Activated CD4-positive, alpha-beta T cell treated with anti-CD3 and anti-CD28 coated beads, Interleukin-2, amount 50 U/mL, for 24 hours (primary cell): Measurements from ENCODE around the gene MCOLN2.
"Not testable (repeated sequence)": the region's sequence is repeated elsewhere in the genome, so short reads cannot be mapped to it uniquely, and the experiment has no call there.

ENCODE experiments used
- DNase-seq, 2 donors: peaks; one replicate each; pipeline ENCODE4 v3.0.0-alpha.2; 2020; ENCODE audit warnings: low read depth in 1 of 2, low spot score in 1 of 2

MCOLN2 gene

GRCh38 chr1:84986561-84986960 is 10.4 kb downstream of the MCOLN2 start:
- not testable (repeated sequence) for DNase-seq

GRCh38 chr1:84985365-84985764 is 11.5 kb downstream of the MCOLN2 start:
- no peak for DNase-seq

DNA sequence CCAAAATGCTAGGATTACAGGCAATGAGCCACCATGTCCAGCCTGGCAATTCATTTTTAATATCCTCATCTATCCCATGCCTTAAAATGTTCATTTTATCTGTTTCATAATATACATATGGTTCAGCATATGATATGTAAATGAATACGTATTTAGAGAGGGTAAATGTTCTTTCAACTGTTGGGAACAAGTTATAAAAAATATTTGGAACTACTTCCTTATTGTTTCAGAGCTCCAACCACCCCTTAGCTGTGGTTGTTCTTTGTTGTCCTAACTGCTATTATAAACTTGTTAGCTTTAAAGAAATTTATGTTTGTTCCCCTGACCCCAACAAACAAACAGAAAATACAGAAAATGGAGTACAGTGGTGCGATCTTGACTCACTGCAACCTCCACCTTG is 14.5 kb downstream of the MCOLN2 start:
- DNase-seq: no peak

- no peak for DNase-seq
Measured at GRCh38 chr1:84975035-84975434, 21.9 kb downstream of the MCOLN2 start.

DNA sequence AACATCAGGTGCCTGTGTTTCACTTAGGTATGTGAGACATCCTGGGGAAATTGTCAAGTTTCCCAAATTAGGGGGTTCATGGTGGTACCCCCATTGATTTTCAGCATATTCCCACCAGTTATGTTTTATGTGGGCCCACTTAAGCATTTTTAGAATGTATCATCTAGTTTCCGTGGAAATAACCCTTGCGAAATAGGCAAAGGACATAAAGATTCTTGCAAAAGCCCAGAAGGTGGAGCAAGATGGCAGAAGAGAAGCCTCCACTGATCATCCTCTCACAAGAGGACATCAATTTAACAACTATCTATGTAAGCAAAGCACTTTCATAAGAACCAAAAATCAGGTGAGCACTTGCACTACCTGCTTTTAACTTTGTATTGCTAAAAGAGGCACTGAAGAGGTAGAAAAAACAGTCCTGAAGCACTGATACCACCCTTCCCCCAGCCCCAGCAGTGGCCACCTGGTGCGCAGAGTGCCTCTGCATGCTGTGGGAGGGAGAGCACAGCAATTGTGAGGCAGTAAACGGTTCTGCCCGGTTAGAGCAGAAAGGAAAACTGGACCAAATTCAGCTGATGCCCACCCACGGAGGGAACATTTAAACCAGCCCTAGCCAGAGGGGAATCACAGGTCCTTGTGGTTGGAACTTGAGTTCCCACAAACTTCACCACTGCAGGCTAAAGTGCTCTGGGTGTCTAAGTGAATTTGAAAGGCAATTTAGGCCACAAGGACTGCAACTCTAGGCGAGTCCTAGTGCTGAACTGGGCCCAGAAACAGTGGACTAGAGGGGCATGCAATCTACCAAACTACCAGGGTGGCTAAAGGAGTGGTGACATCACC is 23.2 kb downstream of the MCOLN2 start:
- no peak for DNase-seq

GRCh38 chr1:84972377-84972987 is 24.4 kb downstream of the MCOLN2 start:
- DNase-seq: no peak

DNA sequence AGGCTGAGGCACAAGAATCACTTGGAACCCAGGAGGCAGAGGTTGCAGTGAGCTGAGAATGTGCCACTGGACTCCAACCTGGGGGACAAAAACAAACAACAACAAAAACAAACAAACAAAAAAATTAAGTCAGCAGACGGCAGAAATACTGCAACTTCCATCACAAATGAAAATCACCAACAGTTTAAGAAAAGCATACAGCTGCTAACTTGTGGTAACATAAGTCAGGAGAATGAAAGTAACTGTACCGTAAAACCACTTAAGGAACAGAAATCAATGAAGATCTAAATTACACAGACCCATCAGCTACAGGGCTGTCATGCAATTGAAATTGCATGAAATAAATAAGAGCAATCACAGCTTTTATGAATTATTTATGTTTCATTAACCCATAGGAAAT is 25.0 kb downstream of the MCOLN2 start:
- DNase-seq: no peak

DNA sequence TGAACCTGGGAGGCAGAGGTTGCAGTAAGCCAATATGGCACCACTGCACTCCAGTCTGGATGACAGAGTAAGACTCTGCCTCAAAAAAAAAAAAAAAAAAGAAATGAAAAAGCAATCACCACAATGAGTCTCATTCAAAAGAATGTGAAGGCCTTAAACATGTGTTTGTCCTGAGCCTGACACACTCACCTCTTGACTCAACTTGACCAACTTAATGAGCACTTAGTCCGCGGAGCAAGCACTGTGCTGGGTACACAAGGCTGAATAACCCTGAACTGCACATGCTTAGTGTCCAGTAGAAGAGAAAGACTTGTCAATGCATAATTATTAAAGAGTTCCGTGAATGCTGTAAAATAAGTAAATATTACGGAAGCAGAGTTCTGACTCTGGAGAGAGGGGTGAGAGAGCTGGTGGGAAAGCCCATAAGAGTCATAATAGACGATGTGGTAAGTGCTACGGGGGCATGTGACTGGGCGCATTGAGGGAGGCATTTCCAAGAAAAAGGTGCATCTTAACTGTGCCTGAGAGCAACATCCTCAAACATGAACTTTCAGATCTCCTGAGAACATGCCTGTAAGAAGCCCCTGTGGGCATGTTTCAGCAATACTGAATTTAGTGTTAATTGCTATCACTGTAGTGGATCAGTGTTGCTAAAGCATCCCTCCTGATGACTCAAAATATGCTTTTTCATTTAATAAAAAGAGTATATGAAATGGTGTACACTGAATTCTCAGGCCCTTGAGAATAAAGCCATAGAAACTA is 27.2 kb downstream of the MCOLN2 start:
- DNase-seq: no peak

- no peak for DNase-seq
Measured at GRCh38 chr1:84968865-84969264, 28.0 kb downstream of the MCOLN2 start.

GRCh38 chr1:84968101-84968500 is 28.8 kb downstream of the MCOLN2 start:
- DNase-seq: no peak

DNA sequence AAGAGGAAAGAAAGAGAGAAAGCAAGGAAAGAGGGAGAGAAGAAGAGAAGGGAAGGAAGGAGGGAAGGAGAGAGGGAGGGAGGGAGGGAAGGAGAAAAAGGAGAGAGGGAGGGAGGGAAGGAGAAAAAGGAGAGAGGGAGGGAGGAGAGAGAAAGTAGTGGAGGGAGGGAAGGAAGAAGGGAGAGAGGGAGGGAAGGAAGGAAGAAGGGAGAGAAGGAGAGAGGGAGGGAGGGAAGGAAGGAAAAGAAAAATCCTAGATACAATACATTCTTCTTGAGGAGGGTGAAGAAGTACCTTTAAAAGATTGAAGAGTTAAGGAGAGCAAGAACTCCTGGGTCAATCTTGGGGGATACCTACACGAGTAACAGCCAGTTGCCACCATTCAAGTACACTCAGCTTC is 29.2 kb downstream of the MCOLN2 start:
- DNase-seq: no peak

GRCh38 chr1:84963021-84963420 is 33.9 kb downstream of the MCOLN2 start:
- no peak for DNase-seq

DNA sequence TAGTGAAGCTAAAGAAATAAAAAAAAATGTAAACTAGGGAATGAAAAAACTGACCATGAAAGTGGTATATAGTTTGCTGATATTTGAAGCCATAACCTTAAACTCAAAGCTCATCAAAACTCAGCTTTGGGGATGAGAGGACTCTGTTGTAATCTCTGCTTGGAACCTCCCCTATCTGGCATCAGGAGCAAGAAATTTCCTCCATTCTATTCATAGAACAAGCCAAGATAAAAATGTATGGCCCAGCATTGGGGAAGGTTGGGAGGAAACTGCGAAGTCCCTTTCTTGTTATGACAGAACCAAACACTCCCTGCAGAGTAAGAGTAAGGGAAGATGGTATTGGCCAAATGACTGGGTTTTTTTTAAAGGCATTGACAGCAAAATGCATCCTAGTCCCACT is 35.6 kb downstream of the MCOLN2 start:
- DNase-seq: no peak

GRCh38 chr1:84960371-84960770 is 36.5 kb downstream of the MCOLN2 start:
- DNase-seq: no peak

- peak in 1 of 2 donors; percentile 37 for DNase-seq
Measured at GRCh38 chr1:84959294-84959693, 37.6 kb downstream of the MCOLN2 start.

DNA sequence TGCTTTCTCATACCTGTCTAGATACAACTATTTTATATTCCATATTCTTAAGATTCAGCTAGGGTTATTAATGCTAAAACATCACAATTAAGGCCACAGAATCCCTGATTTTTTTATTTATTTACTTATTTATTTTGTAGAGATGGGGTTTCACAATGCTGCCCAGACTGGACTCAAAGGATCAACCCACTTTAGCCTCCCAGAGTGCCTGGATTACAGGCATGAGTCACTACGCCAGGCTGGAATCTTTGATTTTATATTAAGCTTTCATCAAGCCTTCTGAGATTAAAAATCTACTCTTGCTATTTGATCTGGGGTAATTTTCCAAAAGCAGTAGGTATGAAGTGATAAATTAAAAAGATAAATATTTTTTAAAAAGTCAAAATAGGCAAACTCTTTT is 38.9 kb downstream of the MCOLN2 start:
- DNase-seq: no peak

- no peak for DNase-seq
Measured at GRCh38 chr1:84956655-84957054, 40.3 kb downstream of the MCOLN2 start.

- DNase-seq: no peak
Measured at GRCh38 chr1:84956097-84956496, 40.8 kb downstream of the MCOLN2 start.

DNA sequence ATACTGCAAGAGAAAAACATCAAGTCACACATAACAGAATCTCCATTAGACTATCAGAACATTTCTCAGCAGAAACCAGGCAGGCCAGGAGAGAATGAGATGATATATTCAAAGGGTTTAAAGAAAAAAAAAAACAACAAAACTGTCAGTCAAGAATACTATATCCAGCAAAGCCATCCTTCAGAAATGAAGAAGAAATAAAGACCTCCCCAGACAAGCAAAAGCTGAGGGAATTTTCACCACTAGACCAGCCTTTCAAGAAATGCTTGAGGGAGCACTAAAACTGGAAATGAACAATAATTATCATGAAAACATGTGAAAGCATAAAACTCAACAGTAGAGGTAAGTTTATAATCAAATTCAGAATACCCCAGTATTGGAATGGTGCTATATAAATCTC is 47.2 kb downstream of the MCOLN2 start:
- no peak for DNase-seq

DNA sequence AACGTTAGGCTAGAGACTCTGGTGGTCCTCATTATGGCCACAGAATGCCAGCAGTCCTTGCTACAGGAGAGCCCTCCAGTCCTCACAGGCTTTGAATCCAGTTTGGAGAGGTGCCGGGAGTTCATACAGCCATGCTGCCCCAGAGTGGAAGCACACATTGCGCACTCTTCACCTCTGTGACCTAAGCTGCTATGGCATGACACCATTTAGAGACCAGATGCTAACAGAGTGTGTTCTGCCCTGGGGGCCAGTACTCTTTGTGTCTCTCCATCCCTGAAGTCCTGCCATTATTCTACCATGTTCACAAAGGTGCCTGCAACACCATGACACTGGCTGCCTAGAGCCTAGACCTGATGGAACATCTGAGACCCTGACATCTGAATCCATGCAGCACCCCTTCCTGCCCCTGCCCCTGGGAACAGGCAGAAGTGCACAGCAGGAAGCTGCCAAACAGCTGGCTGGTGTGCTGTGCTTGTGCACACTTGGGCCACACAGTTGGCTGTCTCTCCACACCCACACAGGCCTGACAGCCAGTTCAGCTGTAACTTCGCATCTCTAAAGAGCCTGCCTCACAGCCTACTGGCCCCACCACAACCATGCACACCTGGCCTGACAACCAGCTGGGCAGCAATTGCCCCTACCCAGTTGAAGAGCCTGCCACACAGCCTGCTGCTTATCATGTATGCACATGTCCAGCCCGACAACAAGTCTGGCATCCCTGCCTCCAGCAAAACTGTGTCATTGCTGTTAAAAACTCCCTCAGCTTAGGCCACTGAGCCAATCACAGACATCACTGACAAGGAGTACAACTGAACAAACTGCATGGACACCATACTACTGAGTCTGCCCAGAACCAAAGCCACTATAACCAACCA is 49.1 kb downstream of the MCOLN2 start:
- DNase-seq: no peak

DNA sequence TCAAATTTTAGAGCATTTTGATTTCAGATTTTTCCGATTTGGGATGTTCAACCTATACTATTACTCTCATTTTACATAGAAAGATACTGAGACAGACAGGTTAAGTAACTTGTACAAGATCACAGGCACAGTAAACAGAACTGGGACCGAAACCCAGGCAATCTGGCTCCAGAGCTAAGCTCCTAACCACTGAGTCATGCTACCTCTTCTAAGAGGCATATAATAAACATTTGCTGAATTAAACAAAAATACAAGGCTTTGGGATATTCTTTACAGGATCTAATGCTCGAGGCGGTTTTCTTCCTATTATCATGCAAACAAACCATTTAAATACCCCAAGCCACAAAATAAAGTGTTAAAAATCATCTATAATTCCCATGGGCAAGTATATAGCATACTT is 50.3 kb downstream of the MCOLN2 start:
- DNase-seq: no peak
